Natural killer cell treated with Interleukin-12 subunit alpha and Interleukin-12 subunit beta and Interleukin-15 and Interleukin-18, amount 100 ng/mL, for 72 hours (primary cell): ENCODE data around the gene HAGHL. TPM values are rescaled to one million over a fixed set of nuclear protein-coding genes. Genes with fewer than 3 reads are reported as not detected.

Experiments
- ATAC-seq, 2 donors: fragments of 150-1000 bp; cut with Tn5 transposase in 1 of 2; sonication (Bioruptor Pico), chemical (Tn5 transposase) in 1 of 2; 2 replicates each; pipeline ENCODE4 v1.10.0; 2021
- DNase-seq: peaks from one replicate; pipeline ENCODE4 v3.0.0; 2022; ENCODE audit warnings: low spot score
- H3K27ac Mint-ChIP-seq, 2 donors: 1 replicate in 1 of 2; 2 replicates in 1 of 2; pipeline ENCODE4 v1.8.0; 2022; ENCODE audit warnings: mixed read lengths in 2 of 2, mild to moderate bottlenecking in 1 of 2, moderate library complexity in 1 of 2
- H3K27me3 Mint-ChIP-seq, 2 donors: 1 replicate in 1 of 2; 2 replicates in 1 of 2; pipeline ENCODE4 v1.8.0; 2022; ENCODE audit warnings: mixed read lengths in 2 of 2
- H3K36me3 Mint-ChIP-seq: one replicate; pipeline ENCODE4 v1.8.0; 2022; ENCODE audit warnings: mixed read lengths
- H3K4me1 Mint-ChIP-seq, 2 donors: 1 replicate in 1 of 2; 2 replicates in 1 of 2; pipeline ENCODE4 v1.8.0; 2022; ENCODE audit warnings: low read depth in 2 of 2, mixed read lengths in 2 of 2, mild to moderate bottlenecking in 1 of 2
- H3K4me3 Mint-ChIP-seq: one replicate; pipeline ENCODE4 v1.8.0; 2022; ENCODE audit warnings: mixed read lengths
- H3K9me3 Mint-ChIP-seq: 2 replicates; pipeline ENCODE4 v1.8.0; 2022; ENCODE audit warnings: mixed read lengths
- total RNA-seq, 2 donors: library from RNA; stranded (reverse); gene quantifications; one replicate each; pipeline ENCODE4 v1.2.3, GENCODE V29; 2022

HAGHL gene
- total RNA-seq, 2 donors from 2014 or later: 5.4 to 15.3 TPM

GRCh38 chr16:725463-726187, 1.3 kb upstream of the HAGHL start:
- Mint-ChIP-seq H3K4me3 (no peak overlapping the region), H3K9me3 (no peaks in the 10 kb centered on the region), H3K4me1 (peaks cover 0 to 2% of the 10 kb centered on the region in 2 donors), H3K27ac (no peak overlapping the region), H3K27me3 (no peaks in the 10 kb centered on the region), H3K36me3 (no peaks in the 10 kb centered on the region)
- ATAC-seq (no peak), DNase-seq (no peak)

GRCh38 chr16:726188-726437, 793 bp upstream of the HAGHL start:
- ATAC-seq: no peak
- H3K4me1 Mint-ChIP-seq: peaks cover 0 to 2% of the 10 kb centered on the region in 2 donors
- no peak overlapping the region for H3K4me3 Mint-ChIP-seq
- no peak for DNase-seq
- no peaks in the 10 kb centered on the region for H3K36me3 Mint-ChIP-seq
- H3K9me3 Mint-ChIP-seq: no peaks in the 10 kb centered on the region
- H3K27me3 Mint-ChIP-seq: no peaks in the 10 kb centered on the region
- H3K27ac Mint-ChIP-seq: no peak overlapping the region

DNA sequence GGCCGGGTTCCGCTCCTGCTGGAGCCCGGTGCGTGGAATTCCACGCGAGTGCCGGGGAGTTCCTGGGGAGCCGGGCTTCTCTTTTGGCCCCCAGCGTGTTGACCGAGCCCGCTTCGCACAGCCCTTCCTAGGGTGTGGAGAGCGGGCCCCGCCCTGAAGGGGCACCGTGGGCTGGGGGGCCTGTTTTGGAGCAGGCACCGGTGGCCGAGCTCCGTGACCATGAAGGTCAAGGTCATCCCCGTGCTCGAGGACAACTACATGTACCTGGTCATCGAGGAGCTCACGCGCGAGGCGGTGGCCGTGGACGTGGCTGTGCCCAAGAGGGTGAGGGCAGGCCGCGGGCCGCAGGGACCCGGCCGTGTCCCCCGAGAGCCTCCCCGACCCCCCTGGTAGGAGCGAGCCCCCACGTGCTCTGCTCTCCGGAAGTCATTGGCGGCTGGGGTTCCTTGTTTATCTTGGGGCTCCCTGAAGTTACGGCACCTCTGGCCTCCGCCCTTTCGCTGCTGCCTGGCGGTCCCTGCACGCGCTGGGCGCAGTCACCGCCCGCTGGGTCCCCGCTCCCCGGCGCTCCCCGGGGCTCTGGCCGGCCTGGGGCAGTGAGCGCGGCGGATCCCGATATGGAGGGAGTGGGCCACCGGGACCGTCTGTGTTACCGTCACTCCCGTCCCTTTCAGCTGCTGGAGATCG, 528 bp downstream of the HAGHL start:
- Mint-ChIP-seq H3K4me1 (peaks cover 0 to 2% of the 10 kb centered on the region in 2 donors), H3K9me3 (no peaks in the 10 kb centered on the region), H3K27me3 (no peaks in the 10 kb centered on the region), H3K27ac (no peak overlapping the region), H3K4me3 (peak overlapping the region; percentile 52), H3K36me3 (no peaks in the 10 kb centered on the region)
- peak; percentile 1 to 15 for ATAC-seq
- DNase-seq: no peak

DNA sequence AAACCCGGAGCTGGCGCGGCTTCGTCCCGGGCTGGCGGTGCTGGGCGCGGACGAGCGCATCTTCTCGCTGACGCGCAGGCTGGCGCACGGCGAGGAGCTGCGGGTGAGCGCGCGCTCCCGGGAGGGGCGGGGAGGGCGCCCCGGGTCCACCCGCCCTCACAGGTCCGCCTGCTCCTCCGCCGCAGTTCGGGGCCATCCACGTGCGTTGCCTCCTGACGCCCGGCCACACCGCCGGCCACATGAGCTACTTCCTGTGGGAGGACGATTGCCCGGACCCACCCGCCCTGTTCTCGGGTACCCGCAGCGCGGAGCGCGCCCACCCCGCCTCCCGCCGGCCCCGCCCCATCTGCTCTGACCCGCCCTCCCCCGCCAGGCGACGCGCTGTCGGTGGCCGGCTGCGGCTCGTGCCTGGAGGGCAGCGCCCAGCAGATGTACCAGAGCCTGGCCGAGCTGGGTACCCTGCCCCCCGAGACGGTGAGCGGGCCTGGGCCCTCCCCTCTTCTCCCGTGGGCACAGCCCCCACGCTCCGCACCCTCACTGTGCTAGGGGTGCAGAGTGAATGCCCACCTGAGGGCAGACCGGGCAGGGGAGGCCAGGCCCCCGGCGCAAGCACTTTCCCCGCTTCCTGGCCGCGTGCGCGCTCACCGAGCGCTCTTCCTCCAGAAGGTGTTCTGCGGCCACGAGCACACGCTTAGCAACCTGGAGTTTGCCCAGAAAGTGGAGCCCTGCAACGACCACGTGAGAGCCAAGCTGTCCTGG, 1.4 kb downstream of the HAGHL start:
- Mint-ChIP-seq H3K27ac (no peak overlapping the region), H3K9me3 (no peaks in the 10 kb centered on the region), H3K27me3 (no peaks in the 10 kb centered on the region), H3K36me3 (no peaks in the 10 kb centered on the region), H3K4me1 (no peaks in the 10 kb centered on the region), H3K4me3 (peak overlapping the region; percentile 10)
- ATAC-seq (peak; percentile 72 to 76), DNase-seq (no peak)

- H3K27ac Mint-ChIP-seq: no peak overlapping the region
- ATAC-seq: no peak
- no peak for DNase-seq
- H3K27me3 Mint-ChIP-seq: no peaks in the 10 kb centered on the region
- H3K4me3 Mint-ChIP-seq: peak overlapping the region; percentile 10
- no peaks in the 10 kb centered on the region for H3K9me3 Mint-ChIP-seq
- H3K36me3 Mint-ChIP-seq: no peaks in the 10 kb centered on the region
- no peaks in the 10 kb centered on the region for H3K4me1 Mint-ChIP-seq
Measured at GRCh38 chr16:728890-729744, 2.2 kb downstream of the HAGHL start.

GRCh38 chr16:729768-730665, 3.1 kb downstream of the HAGHL start:
- no peaks in the 10 kb centered on the region for H3K27me3 Mint-ChIP-seq
- H3K4me3 Mint-ChIP-seq: no peak overlapping the region
- H3K4me1 Mint-ChIP-seq: no peaks in the 10 kb centered on the region
- DNase-seq: no peak
- H3K27ac Mint-ChIP-seq: no peak overlapping the region
- ATAC-seq: no peak
- H3K9me3 Mint-ChIP-seq: no peaks in the 10 kb centered on the region
- H3K36me3 Mint-ChIP-seq: no peaks in the 10 kb centered on the region

- no peak overlapping the region for H3K4me3 Mint-ChIP-seq
Measured at GRCh38 chr16:730666-731509, 4.0 kb downstream of the HAGHL start.

DNA sequence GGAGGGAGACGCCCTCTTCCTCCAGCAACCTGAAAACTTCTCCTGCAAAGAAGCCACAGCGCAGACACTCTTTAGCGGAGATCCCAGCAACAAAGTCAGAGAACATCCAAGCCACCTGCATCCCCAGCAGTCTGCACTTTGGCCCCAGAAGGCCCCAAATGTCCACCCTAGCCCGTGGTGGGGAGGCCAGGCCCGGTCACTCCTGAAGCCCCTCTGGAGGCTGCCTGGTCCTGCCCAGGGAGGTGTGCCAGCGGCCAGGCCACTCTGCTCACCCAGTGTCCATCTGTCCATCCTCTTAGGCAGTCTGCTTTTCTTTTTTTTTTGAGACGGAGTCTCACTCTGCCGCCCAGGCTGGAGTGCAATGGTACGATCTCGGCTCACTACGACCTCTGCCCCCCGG, 5.4 kb downstream of the HAGHL start:
- no peaks in the 10 kb centered on the region for H3K9me3 Mint-ChIP-seq
- no peak overlapping the region for H3K27ac Mint-ChIP-seq
- H3K4me3 Mint-ChIP-seq: no peak overlapping the region
- DNase-seq: no peak
- no peak for ATAC-seq
- peaks cover 0 to 10% of the 10 kb centered on the region in 2 donors for H3K4me1 Mint-ChIP-seq
- H3K27me3 Mint-ChIP-seq: no peaks in the 10 kb centered on the region
- H3K36me3 Mint-ChIP-seq: no peaks in the 10 kb centered on the region

More at GRCh38 chr16:730666-731509, 4.0 kb downstream of the HAGHL start:
- DNase-seq: no peak
- Mint-ChIP-seq H3K4me1 (peaks cover 0 to 7% of the 10 kb centered on the region in 2 donors), H3K9me3 (no peaks in the 10 kb centered on the region), H3K36me3 (no peaks in the 10 kb centered on the region), H3K27me3 (no peaks in the 10 kb centered on the region), H3K27ac (no peak overlapping the region)
- no peak for ATAC-seq

DNA sequence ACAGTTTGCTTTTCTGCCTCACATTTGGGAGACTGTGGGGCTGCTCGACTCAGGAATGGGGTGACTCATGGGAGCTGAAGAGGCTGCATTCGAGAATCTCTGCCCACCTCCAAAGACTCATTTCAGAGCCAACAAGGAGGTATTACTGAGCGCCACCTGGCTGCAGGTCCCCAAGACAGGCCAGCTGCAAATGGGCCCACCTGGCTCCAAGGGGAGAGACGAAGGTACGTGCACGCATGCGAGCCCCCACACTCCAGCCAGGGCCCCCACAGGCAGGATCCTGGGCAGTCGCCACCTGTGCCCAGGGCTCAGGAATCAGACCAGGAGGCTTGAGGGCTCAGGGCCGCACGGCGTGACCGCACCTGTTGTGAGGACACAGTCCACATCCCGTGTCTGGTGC, 6.0 kb downstream of the HAGHL start:
- H3K27me3 Mint-ChIP-seq: no peaks in the 10 kb centered on the region
- no peak for DNase-seq
- no peaks in the 10 kb centered on the region for H3K36me3 Mint-ChIP-seq
- ATAC-seq: no peak
- H3K27ac Mint-ChIP-seq: no peak overlapping the region
- H3K4me1 Mint-ChIP-seq: peaks cover 0 to 10% of the 10 kb centered on the region in 2 donors
- H3K9me3 Mint-ChIP-seq: no peaks in the 10 kb centered on the region
- no peak overlapping the region for H3K4me3 Mint-ChIP-seq

- DNase-seq: no peak
- no peaks in the 10 kb centered on the region for H3K36me3 Mint-ChIP-seq
- H3K27ac Mint-ChIP-seq: no peak overlapping the region
- peak in 1 of 2 donors; percentile 29 for ATAC-seq
- peaks cover 0 to 10% of the 10 kb centered on the region in 2 donors for H3K4me1 Mint-ChIP-seq
- H3K9me3 Mint-ChIP-seq: no peaks in the 10 kb centered on the region
- H3K4me3 Mint-ChIP-seq: no peak overlapping the region
- H3K27me3 Mint-ChIP-seq: no peaks in the 10 kb centered on the region
Measured at GRCh38 chr16:733382-734207, 6.7 kb downstream of the HAGHL start.

DNA sequence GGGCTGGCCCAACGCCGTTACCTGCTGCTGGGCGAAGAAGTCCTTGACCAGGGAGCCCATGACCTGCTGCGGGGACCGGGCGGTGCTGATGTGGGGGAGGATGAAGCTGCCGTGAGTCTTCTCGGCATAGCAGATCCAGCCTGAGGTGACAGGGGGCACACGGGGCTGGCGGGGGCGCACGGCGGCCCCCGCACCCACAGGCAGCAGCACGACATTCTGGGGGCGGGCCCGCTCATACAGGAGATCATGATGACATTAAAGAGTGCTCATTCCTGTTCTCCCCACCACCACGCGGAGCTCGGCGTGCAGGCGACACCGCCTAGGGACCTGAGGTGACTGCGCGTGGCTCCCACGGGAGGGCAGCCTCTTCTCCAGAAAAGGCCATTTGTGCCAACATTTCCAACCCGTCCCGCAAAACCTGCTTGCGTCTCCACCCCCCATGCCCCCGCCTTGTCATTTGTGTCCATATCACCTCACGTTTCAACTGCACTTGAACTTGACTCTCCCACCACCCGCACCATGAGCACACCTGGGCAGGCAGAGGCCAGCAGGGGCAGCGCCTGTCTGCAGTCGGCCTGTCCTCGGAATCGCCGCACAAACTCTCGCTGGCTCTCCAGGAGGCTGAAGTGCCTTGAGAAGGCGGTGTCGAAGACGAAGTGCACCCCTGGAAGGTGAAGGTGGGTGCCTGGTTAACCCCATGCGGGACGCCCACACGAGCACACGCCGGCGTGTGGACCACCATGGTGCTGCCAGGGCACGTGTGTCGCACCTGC, 7.5 kb downstream of the HAGHL start:
- Mint-ChIP-seq H3K27me3 (no peaks in the 10 kb centered on the region), H3K27ac (no peak overlapping the region), H3K4me1 (peaks cover 3 to 10% of the 10 kb centered on the region in 2 donors), H3K4me3 (no peak overlapping the region), H3K36me3 (no peaks in the 10 kb centered on the region), H3K9me3 (no peaks in the 10 kb centered on the region)
- DNase-seq (no peak), ATAC-seq (no peak)
